Astrocyte (in vitro differentiated cells and primary cell): Measurements from ENCODE around the gene TEX38.

Experiments used
- CTCF ChIP-seq: IDR thresholded peaks from 2 replicates; pipeline ENCODE4 v1.5.1; 2011; ENCODE audit warnings: low read depth, mild to moderate bottlenecking, inconsistent platforms, low read length, moderate library complexity; ENCODE audit not compliant: insufficient read depth
- EZH2 ChIP-seq: IDR thresholded peaks from 2 replicates; pipeline ENCODE4 v1.6.1; 2012; ENCODE audit warnings: mild to moderate bottlenecking, low read length, inconsistent platforms; ENCODE audit not compliant: insufficient read depth

- TF ChIP-seq CTCF, result no peak
- TF ChIP-seq EZH2, result no peak
Measured at GRCh38 chr1:46692811-46693770, 21.4 kb downstream of the TEX38 start.
